ENCODE data around the gene TMEM255B. TPM values are rescaled to one million over a fixed set of nuclear protein-coding genes. Genes with fewer than 3 reads are reported as not detected.
A peak's percentile ranks its signal among the peaks of the same experiment; 100 is the strongest.

Gene TMEM255B
- total and polyA plus RNA-seq, 7 experiments from 2014 or later = 0.08 to 3.3 (median 1.3) TPM; not detected in 1

DNA sequence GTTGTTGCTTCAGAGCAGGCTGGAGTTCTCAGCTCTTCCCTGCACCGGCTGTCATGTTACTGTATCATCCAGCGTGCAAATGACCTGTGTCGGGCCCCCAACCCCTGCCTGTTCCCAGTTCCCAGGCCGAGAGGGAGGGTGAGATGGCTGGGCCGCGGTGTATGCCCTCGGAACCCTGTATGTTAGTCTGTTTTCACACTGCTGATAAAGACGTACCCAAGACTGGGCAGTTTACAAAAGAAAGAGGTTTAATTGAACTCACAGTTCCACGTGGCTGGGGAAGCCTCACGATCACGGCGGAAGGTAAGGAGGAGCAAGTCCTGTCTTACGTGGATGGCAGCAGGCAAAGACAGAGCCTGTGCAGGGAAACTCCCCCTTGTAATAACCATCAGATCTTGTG, 10.9 kb downstream of the TMEM255B start:
- Histone ChIP-seq H3K4me3 (ENCODE audit: low read length) (no peak overlapping the region), H3K4me1 (ENCODE audit: control insufficient read depth in 2 of 2, insufficient read depth in 2 of 2, low read length in 2 of 2) (no peaks in the 10 kb centered on the region), H3K27ac (ENCODE audit: low read depth, low read length) (no peak overlapping the region), H3K9me3 (ENCODE audit: control insufficient read depth in 2 of 3, low read length in 3 of 3) (no peaks in the 10 kb centered on the region), H3K27me3 (ENCODE audit: control insufficient read depth in 2 of 2, insufficient read depth in 2 of 2, low read length in 2 of 2) (no peaks in the 10 kb centered on the region), H3K36me3 (ENCODE audit: control insufficient read depth in 2 of 3, insufficient read depth in 3 of 3, low read length in 3 of 3) (no peaks in the 10 kb centered on the region)
- CTCF ChIA-PET = no interaction called here
- DNase-seq = no peak
- Mint-ChIP-seq H3K4me1 (peaks cover 0 to 6% (median 0%) of the 10 kb centered on the region in 7 donors), H3K4me3 (no peak overlapping the region), H3K27me3 (peaks cover 0 to 4% (median 0%) of the 10 kb centered on the region in 5 donors), H3K9me3 (peaks cover 0 to 11% (median 4%) of the 10 kb centered on the region in 11 donors), H3K27ac (no peak overlapping the region), H3K36me3 (no peaks in the 10 kb centered on the region)
- POLR2A ChIA-PET = no interaction called here
- intact Hi-C loops (cut with micrococcal nuclease) = no loop called here
- no peak for ATAC-seq

DNA sequence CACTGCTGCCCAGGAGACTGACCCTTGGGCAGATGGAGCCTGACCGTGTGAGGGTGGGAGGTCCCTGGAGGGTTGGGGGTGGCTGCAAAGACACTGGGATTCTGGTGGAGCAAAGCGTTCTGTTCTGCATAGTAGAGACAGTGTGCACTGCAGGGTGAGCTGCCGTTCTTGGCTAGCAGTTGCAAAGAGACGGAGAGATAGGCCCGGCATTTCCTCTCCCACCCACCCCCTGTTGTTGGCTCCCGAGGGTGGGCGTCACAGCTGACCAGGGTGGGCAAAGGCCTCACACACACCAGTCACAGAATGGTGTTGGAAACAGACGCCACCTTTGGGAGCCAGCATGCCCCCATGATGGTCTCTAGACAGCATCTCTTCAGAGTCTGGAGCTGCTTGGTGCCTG, 11.4 kb downstream of the TMEM255B start:
- Mint-ChIP-seq H3K4me3 (no peak overlapping the region), H3K27me3 (peaks cover 0 to 4% (median 0%) of the 10 kb centered on the region in 5 donors), H3K4me1 (peaks cover 0 to 6% (median 0%) of the 10 kb centered on the region in 7 donors), H3K27ac (no peak overlapping the region), H3K36me3 (no peaks in the 10 kb centered on the region), H3K9me3 (peaks cover 0 to 11% (median 4%) of the 10 kb centered on the region in 11 donors)
- ChIA-PET CTCF (no interaction called here), POLR2A (no interaction called here)
- DNase-seq (no peak), ATAC-seq (no peak)
- Histone ChIP-seq H3K27ac (ENCODE audit: low read depth, low read length) (no peak overlapping the region), H3K27me3 (ENCODE audit: control insufficient read depth in 2 of 2, insufficient read depth in 2 of 2, low read length in 2 of 2) (no peaks in the 10 kb centered on the region), H3K4me3 (ENCODE audit: low read length) (no peak overlapping the region), H3K9me3 (ENCODE audit: control insufficient read depth in 2 of 3, low read length in 3 of 3) (no peaks in the 10 kb centered on the region), H3K36me3 (ENCODE audit: control insufficient read depth in 2 of 3, insufficient read depth in 3 of 3, low read length in 3 of 3) (no peaks in the 10 kb centered on the region), H3K4me1 (ENCODE audit: control insufficient read depth in 2 of 2, insufficient read depth in 2 of 2, low read length in 2 of 2) (no peaks in the 10 kb centered on the region)
- intact Hi-C loops (cut with micrococcal nuclease) = no loop called here

DNA sequence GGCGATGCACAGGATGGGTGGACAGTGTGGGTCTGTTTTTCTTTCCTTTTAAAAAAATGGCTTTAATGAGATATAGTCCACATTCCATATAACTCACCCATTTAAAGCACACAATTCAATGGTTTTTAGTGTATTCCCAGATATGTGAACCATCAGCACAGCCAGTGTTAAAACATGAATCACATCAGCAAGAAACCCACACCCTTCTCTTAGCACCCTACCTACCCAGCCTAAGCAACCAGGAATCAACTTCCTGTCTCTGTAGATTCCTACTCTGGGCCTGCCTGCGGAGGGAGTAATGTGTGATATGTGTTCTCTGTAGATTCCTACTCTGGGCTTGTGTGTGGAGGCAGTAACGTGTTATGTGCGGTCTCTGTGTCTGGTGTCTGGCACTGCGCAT, 11.9 kb downstream of the TMEM255B start:
- H3K4me3 ChIP-seq (ENCODE audit: low read length) = no peak overlapping the region
- Mint-ChIP-seq H3K4me1 (peaks cover 0 to 6% (median 0%) of the 10 kb centered on the region in 7 donors), H3K36me3 (no peaks in the 10 kb centered on the region), H3K27me3 (peaks cover 0 to 4% (median 0%) of the 10 kb centered on the region in 5 donors), H3K4me3 (no peak overlapping the region), H3K9me3 (peaks cover 0 to 11% (median 4%) of the 10 kb centered on the region in 11 donors), H3K27ac (no peak overlapping the region)
- H3K27ac ChIP-seq (ENCODE audit: low read depth, low read length) = no peak overlapping the region
- no peak for DNase-seq
- ChIA-PET POLR2A (no interaction called here), CTCF (no interaction called here)
- intact Hi-C loops (cut with micrococcal nuclease) = no loop called here
- H3K9me3 ChIP-seq (ENCODE audit: control insufficient read depth in 2 of 3, low read length in 3 of 3) = no peaks in the 10 kb centered on the region
- H3K4me1 ChIP-seq (ENCODE audit: control insufficient read depth in 2 of 2, insufficient read depth in 2 of 2, low read length in 2 of 2) = no peaks in the 10 kb centered on the region
- no peaks in the 10 kb centered on the region for H3K36me3 ChIP-seq (ENCODE audit: control insufficient read depth in 2 of 3, insufficient read depth in 3 of 3, low read length in 3 of 3)
- H3K27me3 ChIP-seq (ENCODE audit: control insufficient read depth in 2 of 2, insufficient read depth in 2 of 2, low read length in 2 of 2) = no peaks in the 10 kb centered on the region
- ATAC-seq = no peak

DNA sequence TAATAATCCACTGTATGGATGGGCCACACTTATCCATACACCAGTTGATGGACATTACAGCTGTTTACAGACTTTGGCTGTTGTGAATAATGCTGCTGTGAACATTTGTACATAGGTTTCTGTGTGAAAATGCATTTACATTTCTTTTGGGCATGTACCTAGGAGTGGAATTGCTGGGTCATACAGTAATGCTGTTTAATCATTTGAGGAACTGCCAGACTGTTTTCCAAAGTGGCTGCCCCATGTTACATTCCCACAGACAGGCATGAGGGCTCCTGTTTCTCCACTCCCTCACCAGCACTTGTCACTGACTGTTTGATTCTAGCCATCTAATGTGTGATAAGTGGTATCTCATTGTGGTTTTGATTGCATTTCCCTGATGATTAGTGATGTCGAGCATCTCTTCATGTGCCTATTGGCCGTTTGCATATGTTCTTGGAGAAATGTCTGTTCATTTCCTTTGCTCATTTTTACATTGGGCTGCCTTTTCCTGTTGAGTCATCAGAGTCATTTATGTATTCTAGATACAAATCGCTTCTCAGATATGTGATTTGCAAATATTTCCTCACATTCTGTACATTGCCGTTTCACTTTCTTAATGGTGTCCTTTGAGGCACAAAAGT, 12.8 kb downstream of the TMEM255B start:
- H3K27me3 Mint-ChIP-seq = peaks cover 0 to 4% (median 2%) of the 10 kb centered on the region in 5 donors
- Histone ChIP-seq H3K27ac (ENCODE audit: low read depth, low read length) (no peak overlapping the region), H3K27me3 (ENCODE audit: control insufficient read depth in 2 of 2, insufficient read depth in 2 of 2, low read length in 2 of 2) (no peaks in the 10 kb centered on the region), H3K4me3 (ENCODE audit: low read length) (no peak overlapping the region), H3K9me3 (ENCODE audit: control insufficient read depth in 2 of 3, low read length in 3 of 3) (no peaks in the 10 kb centered on the region), H3K36me3 (ENCODE audit: control insufficient read depth in 2 of 3, insufficient read depth in 3 of 3, low read length in 3 of 3) (no peaks in the 10 kb centered on the region), H3K4me1 (ENCODE audit: control insufficient read depth in 2 of 2, insufficient read depth in 2 of 2, low read length in 2 of 2) (no peaks in the 10 kb centered on the region)
- no peak overlapping the region for H3K4me3 Mint-ChIP-seq
- peaks cover 0 to 6% (median 0%) of the 10 kb centered on the region in 7 donors for H3K4me1 Mint-ChIP-seq
- H3K27ac Mint-ChIP-seq = no peak overlapping the region
- ATAC-seq (peak; percentile 78), DNase-seq (no peak)
- ChIA-PET CTCF (no interaction called here), POLR2A (no interaction called here)
- intact Hi-C loops (cut with micrococcal nuclease) = no loop called here
- no peaks in the 10 kb centered on the region for H3K36me3 Mint-ChIP-seq
- H3K9me3 Mint-ChIP-seq = peaks cover 0 to 11% (median 4%) of the 10 kb centered on the region in 11 donors

DNA sequence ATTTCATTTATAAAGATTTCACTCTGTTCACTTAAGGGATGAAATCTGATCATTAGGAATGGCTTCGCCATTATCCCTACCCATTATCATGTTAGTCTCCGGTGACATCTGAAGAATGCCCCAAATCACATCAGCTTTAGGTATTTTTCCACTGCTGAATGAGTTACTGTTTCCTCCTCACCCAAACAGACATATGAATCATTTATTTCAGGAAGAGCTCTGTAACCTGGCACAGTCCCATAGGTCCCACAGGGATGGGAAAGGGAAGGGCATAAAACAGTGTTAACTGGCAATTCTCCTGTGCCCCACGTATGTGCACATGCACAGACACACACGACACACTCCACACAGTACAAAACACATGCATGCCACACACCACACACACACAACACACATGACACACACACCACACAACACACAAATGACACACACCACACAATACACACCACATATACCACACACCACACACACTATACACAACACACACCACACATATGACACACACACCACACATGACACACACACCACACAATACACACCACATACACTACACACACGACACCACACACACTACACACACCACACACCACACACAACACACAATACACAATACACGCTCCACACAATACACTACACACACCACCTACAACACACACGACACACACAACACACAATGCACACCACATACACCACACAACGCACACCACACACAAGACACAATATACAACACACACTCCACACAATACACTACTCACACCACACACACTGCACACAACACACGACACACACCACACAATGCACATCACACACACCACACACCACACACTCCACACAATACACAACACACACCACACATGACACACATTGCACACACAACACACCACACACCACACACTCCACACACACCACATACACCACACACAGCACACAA, 15.4 kb downstream of the TMEM255B start:
- ATAC-seq (no peak), DNase-seq (no peak)
- Mint-ChIP-seq H3K36me3 (no peaks in the 10 kb centered on the region), H3K4me3 (no peak overlapping the region), H3K4me1 (peaks cover 0 to 6% (median 0%) of the 10 kb centered on the region in 7 donors), H3K9me3 (peaks cover 0 to 11% (median 4%) of the 10 kb centered on the region in 11 donors), H3K27ac (no peak overlapping the region), H3K27me3 (peaks cover 8 to 22% (median 15%) of the 10 kb centered on the region in 5 donors)
- Histone ChIP-seq H3K4me3 (ENCODE audit: low read length) (no peak overlapping the region), H3K27ac (ENCODE audit: low read depth, low read length) (no peak overlapping the region), H3K27me3 (ENCODE audit: control insufficient read depth in 2 of 2, insufficient read depth in 2 of 2, low read length in 2 of 2) (no peaks in the 10 kb centered on the region), H3K4me1 (ENCODE audit: control insufficient read depth in 2 of 2, insufficient read depth in 2 of 2, low read length in 2 of 2) (no peaks in the 10 kb centered on the region), H3K36me3 (ENCODE audit: control insufficient read depth in 2 of 3, insufficient read depth in 3 of 3, low read length in 3 of 3) (no peaks in the 10 kb centered on the region), H3K9me3 (ENCODE audit: control insufficient read depth in 2 of 3, low read length in 3 of 3) (no peaks in the 10 kb centered on the region)
- ChIA-PET POLR2A (no interaction called here), CTCF (interaction anchor here (0.6 kb wide), 1 partner anchor 12 kb away, joined by 3 read pairs; no protein-coding TSS in a partner anchor)
- intact Hi-C loops (cut with micrococcal nuclease) = no loop called here

DNA sequence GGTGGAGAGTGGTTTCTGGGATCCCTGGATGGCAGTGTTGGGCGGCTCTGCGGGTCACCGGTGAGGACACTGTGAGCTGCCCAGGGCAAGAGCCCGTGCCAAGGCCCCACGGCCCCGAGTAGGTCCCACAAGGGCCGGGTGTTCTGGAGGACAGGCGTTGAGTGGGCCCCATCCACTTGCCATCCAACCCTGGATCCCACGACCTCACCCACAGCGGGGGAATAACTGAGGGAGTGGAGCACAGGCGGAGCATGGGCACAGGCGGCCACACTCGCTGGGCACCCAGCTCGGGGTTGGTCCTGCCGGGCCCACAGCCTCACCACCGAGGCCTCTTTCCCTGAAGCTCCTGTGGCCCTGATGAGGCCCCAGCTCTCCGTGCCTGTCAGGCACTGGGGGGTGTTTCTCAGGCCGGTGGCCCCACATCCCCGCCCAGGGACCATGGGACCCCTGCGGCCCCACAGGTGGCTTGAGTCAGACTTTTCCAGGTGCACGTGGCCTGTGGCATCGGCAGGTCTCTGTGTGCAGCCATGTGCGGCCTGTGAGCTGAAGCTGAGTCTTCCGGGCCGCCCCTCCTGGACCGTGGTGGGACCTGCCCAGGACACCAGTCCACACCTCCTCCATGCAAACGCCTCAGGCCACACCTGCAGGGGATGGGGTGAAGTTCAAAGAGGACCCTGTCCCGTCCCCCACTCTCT, 16.6 kb downstream of the TMEM255B start:
- Histone ChIP-seq H3K27me3 (ENCODE audit: control insufficient read depth in 2 of 2, insufficient read depth in 2 of 2, low read length in 2 of 2) (no peaks in the 10 kb centered on the region), H3K4me1 (ENCODE audit: control insufficient read depth in 2 of 2, insufficient read depth in 2 of 2, low read length in 2 of 2) (no peaks in the 10 kb centered on the region), H3K9me3 (ENCODE audit: control insufficient read depth in 2 of 3, low read length in 3 of 3) (no peaks in the 10 kb centered on the region), H3K27ac (ENCODE audit: low read depth, low read length) (no peak overlapping the region), H3K36me3 (ENCODE audit: control insufficient read depth in 2 of 3, insufficient read depth in 3 of 3, low read length in 3 of 3) (no peaks in the 10 kb centered on the region), H3K4me3 (ENCODE audit: low read length) (no peak overlapping the region)
- peaks cover 13 to 22% (median 17%) of the 10 kb centered on the region in 5 donors for H3K27me3 Mint-ChIP-seq
- peaks cover 0 to 11% (median 4%) of the 10 kb centered on the region in 11 donors for H3K9me3 Mint-ChIP-seq
- H3K36me3 Mint-ChIP-seq = no peaks in the 10 kb centered on the region
- ATAC-seq (no peak), DNase-seq (no peak)
- intact Hi-C loops (cut with micrococcal nuclease) = no loop called here
- ChIA-PET POLR2A (no interaction called here), CTCF (no interaction called here)
- no peak overlapping the region for H3K27ac Mint-ChIP-seq
- H3K4me1 Mint-ChIP-seq = peaks cover 0 to 6% (median 0%) of the 10 kb centered on the region in 7 donors
- H3K4me3 Mint-ChIP-seq = no peak overlapping the region
